Keratinocyte (primary cell): ENCODE results near the gene HMCN2. TPM values are rescaled to one million over a fixed set of nuclear protein-coding genes. Genes with fewer than 3 reads are reported as not detected.

Source experiments
- DNase-seq: peaks from one replicate; pipeline ENCODE4 v3.0.0-alpha.2; 2011; ENCODE audit warnings: low read depth, missing footprints, low spot score
- FAIRE-seq: peaks from 2 replicates; lab custom pipeline; 2011; peaks lifted over from hg19 to GRCh38; lab: Jason Lieb, UNC
- H2AFZ ChIP-seq: 2 replicates; pipeline ENCODE4 v1.6.0; 2012; ENCODE audit warnings: low read length, control low read depth, inconsistent platforms; ENCODE audit not compliant: control insufficient read depth
- H3K27ac ChIP-seq: 2 replicates; pipeline ENCODE4 v1.5.1; 2011; ENCODE audit warnings: low read length; ENCODE audit not compliant: control insufficient read depth, insufficient read depth
- H3K27me3 ChIP-seq: 3 replicates; pipeline ENCODE4 v1.6.0; 2011; ENCODE audit warnings: low read length; ENCODE audit not compliant: control insufficient read depth, insufficient read depth; ENCODE audit errors: extremely low read depth
- H3K36me3 ChIP-seq, 2 experiments: 2 replicates in 1 of 2; 3 replicates in 1 of 2; pipeline ENCODE4 v1.5.1; 2011; ENCODE audit warnings: low read length in 2 of 2, mild to moderate bottlenecking in 1 of 2; ENCODE audit not compliant: control insufficient read depth in 2 of 2, insufficient read depth in 2 of 2; ENCODE audit errors: extremely low read depth in 1 of 2
- H3K4me1 ChIP-seq: 3 replicates; pipeline ENCODE4 v1.5.1; 2011; ENCODE audit warnings: low read length; ENCODE audit not compliant: control insufficient read depth, insufficient read depth; ENCODE audit errors: extremely low read depth
- H3K4me2 ChIP-seq: 3 replicates; pipeline ENCODE4 v1.6.0; 2011; ENCODE audit warnings: low read depth, low read length; ENCODE audit not compliant: control insufficient read depth, insufficient read depth; ENCODE audit errors: extremely low read depth
- H3K4me3 ChIP-seq, 3 experiments: fragments of 200-600 bp in 1 of 3; sonication (generic) in 1 of 3; 2 replicates in 2 of 3; 3 replicates in 1 of 3; pipeline ENCODE4 v1.5.1; 2011 to 2016; ENCODE audit warnings: low read length in 3 of 3, mild to moderate bottlenecking in 3 of 3, control low read depth in 2 of 3, inconsistent platforms in 1 of 3, low read depth in 1 of 3, mixed read lengths in 1 of 3, mixed run types in 1 of 3, moderate library complexity in 1 of 3; ENCODE audit not compliant: control insufficient read depth in 2 of 3, insufficient read depth in 2 of 3; ENCODE audit errors: extremely low read depth in 1 of 3
- H3K79me2 ChIP-seq: 2 replicates; pipeline ENCODE4 v1.6.0; 2012; ENCODE audit warnings: low read length; ENCODE audit not compliant: control insufficient read depth, insufficient read depth
- H3K9ac ChIP-seq: 3 replicates; pipeline ENCODE4 v1.6.0; 2011; ENCODE audit warnings: low read length; ENCODE audit not compliant: control insufficient read depth, insufficient read depth; ENCODE audit errors: extremely low read depth
- H3K9me1 ChIP-seq: 3 replicates; pipeline ENCODE4 v1.6.0; 2011; ENCODE audit warnings: low read length; ENCODE audit not compliant: control insufficient read depth, insufficient read depth; ENCODE audit errors: extremely low read depth
- H3K9me3 ChIP-seq: 2 replicates; pipeline ENCODE4 v1.5.1; 2012; ENCODE audit warnings: low read depth, low read length; ENCODE audit not compliant: control insufficient read depth
- H4K20me1 ChIP-seq: 3 replicates; pipeline ENCODE4 v1.6.0; 2011; ENCODE audit warnings: low read length; ENCODE audit not compliant: control insufficient read depth, insufficient read depth; ENCODE audit errors: extremely low read depth
- CTCF ChIP-seq, 3 experiments: IDR thresholded peaks in 1 of 3; conservative IDR thresholded peaks in 1 of 3; optimal IDR thresholded peaks in 1 of 3; 2 replicates in 2 of 3; 3 replicates in 1 of 3; pipeline versions ENCODE3 to v1.5.1; 2011; ENCODE audit warnings: low read length in 3 of 3, mild to moderate bottlenecking in 3 of 3, moderate library complexity in 2 of 3, control low read depth in 1 of 3, inconsistent platforms in 1 of 3; ENCODE audit not compliant: insufficient read depth in 2 of 3; ENCODE audit errors: extremely low read depth in 1 of 3
- EZH2 ChIP-seq: IDR thresholded peaks from one replicate; pipeline ENCODE4 v1.6.1; 2012; ENCODE audit warnings: inconsistent platforms, mild to moderate bottlenecking, low read length, moderate library complexity
- dilution Hi-C: fragments of 300-500 bp; cut with MboI; formaldehyde crosslinking; loops from one replicate; pipeline ENCODE4 v1.7.0; 2020; ENCODE audit warnings: low sequenced_read_pairs; ENCODE audit not compliant: extremely low pct_ligation_motif_present
- polyA plus RNA-seq, 5 experiments: library from polyadenylated mRNA; depleted of rRNA in 3 of 5; stranded (reverse) in 3 of 5; stranded (forward) in 1 of 5; unstranded in 1 of 5; fragments of >200 nt; gene quantifications; 1 replicate in 1 of 5; 2 replicates in 3 of 5; 3 replicates in 1 of 5; pipeline versions ENCODE4 v1.2.1 to v1.2.3, GENCODE V29; 2011 to 2012; ENCODE audit warnings: missing spikeins in 2 of 5, low read depth in 1 of 5, low replicate concordance in 1 of 5

Gene HMCN2
- polyA plus RNA-seq, 1 donor (not counting 4 experiments of a cell fraction or from before 2014, with no cell fraction given) = not detected

- dilution Hi-C loops = no loop called here
- Histone ChIP-seq H3K4me2 (no peak overlapping the region), H3K4me1 (no peaks in the 10 kb centered on the region), H3K9ac (no peak overlapping the region), H3K36me3 (no peaks in the 10 kb centered on the region), H4K20me1 (no peaks in the 10 kb centered on the region), H3K4me3 (no peak overlapping the region), H2AFZ (no peak overlapping the region), H3K9me1 (no peaks in the 10 kb centered on the region), H3K9me3 (no peaks in the 10 kb centered on the region), H3K79me2 (no peaks in the 10 kb centered on the region), H3K27me3 (peaks cover 13% of the 10 kb centered on the region), H3K27ac (no peak overlapping the region)
- FAIRE-seq = no peak
- TF ChIP-seq CTCF (optimal IDR thresholded peaks at IDR 0.05 in 1 of 3, IDR thresholded peaks at IDR 0.05 in 1 of 3, conservative IDR thresholded peaks at IDR 0.05 in 1 of 3; ENCODE audit: extremely low read depth in 1 of 3, insufficient read depth in 2 of 3, low read length in 3 of 3) (no peak), EZH2 (no peak)
- DNase-seq = no peak
Observed at GRCh38 chr9:130373679-130374325, 108.2 kb downstream of the HMCN2 start.

GRCh38 chr9:130377612-130378011 lies 112.1 kb downstream of the HMCN2 start:
- Histone ChIP-seq H3K9me3 (no peaks in the 10 kb centered on the region), H3K4me1 (no peaks in the 10 kb centered on the region), H3K27me3 (peaks cover 3% of the 10 kb centered on the region), H3K27ac (no peak overlapping the region), H3K4me3 (no peak overlapping the region), H3K9me1 (no peaks in the 10 kb centered on the region), H3K9ac (no peak overlapping the region), H2AFZ (no peak overlapping the region), H4K20me1 (no peaks in the 10 kb centered on the region), H3K36me3 (no peaks in the 10 kb centered on the region), H3K79me2 (no peaks in the 10 kb centered on the region), H3K4me2 (no peak overlapping the region)
- dilution Hi-C loops = no loop called here
- DNase-seq (no peak), FAIRE-seq (no peak)
- TF ChIP-seq CTCF (optimal IDR thresholded peaks at IDR 0.05 in 1 of 3, IDR thresholded peaks at IDR 0.05 in 1 of 3, conservative IDR thresholded peaks at IDR 0.05 in 1 of 3; ENCODE audit: extremely low read depth in 1 of 3, insufficient read depth in 2 of 3, low read length in 3 of 3) = no peak
- TF ChIP-seq EZH2 = no peak
